Panc1 (cell line): Measurements from ENCODE around the gene KPNB1.

ENCODE experiments used
- CTCF ChIP-seq: fragments of 450-650 bp; IDR thresholded peaks from 2 replicates; pipeline ENCODE4 v1.5.1; 2017; ENCODE audit warnings: mild to moderate bottlenecking
- POLR2AphosphoS5 ChIP-seq: IDR thresholded peaks from 2 replicates; pipeline ENCODE4 v1.6.1; 2012; ENCODE audit warnings: mild to moderate bottlenecking, low read depth, low read length, moderate library complexity
- REST ChIP-seq, 2 experiments: IDR thresholded peaks; 2 replicates each; pipeline ENCODE4 v1.6.1; 2011 to 2012; ENCODE audit warnings: low read depth in 2 of 2, control low read depth in 1 of 2, low read length in 1 of 2, mild to moderate bottlenecking in 1 of 2, moderate library complexity in 1 of 2; ENCODE audit not compliant: insufficient read depth in 1 of 2
- SIN3A ChIP-seq: IDR thresholded peaks from 2 replicates; pipeline ENCODE4 v1.6.1; 2012; ENCODE audit warnings: low read depth, mild to moderate bottlenecking, low read length, moderate library complexity, borderline replicate concordance; ENCODE audit not compliant: insufficient read depth
- TCF7L2 ChIP-seq: IDR thresholded peaks from 2 replicates; pipeline ENCODE4 v1.6.1; 2011; ENCODE audit warnings: mild to moderate bottlenecking, low read depth, low read length, inconsistent platforms

GRCh38 chr17:47695429-47696376 is 46.0 kb downstream of the KPNB1 start:
- TF ChIP-seq CTCF (no peak), REST (IDR thresholded peaks at IDR 0.05; ENCODE audit: insufficient read depth in 1 of 2, low read depth in 2 of 2, low read length in 1 of 2) (no peak), SIN3A (no peak), POLR2AphosphoS5 (no peak), TCF7L2 (no peak)
